WTC11 (cell line): ENCODE measurements around the gene FANCC. TPM values are rescaled to one million over a fixed set of nuclear protein-coding genes. Genes with fewer than 3 reads are reported as not detected.

ENCODE experiments used
- ATAC-seq: fragments of 200-7000 bp; cut with Tn5 transposase; 2 replicates; pipeline ENCODE4 v1.10.0; 2021; ENCODE audit warnings: mild to moderate bottlenecking, moderate library complexity
- CTCF ChIA-PET: fragments of 300-600 bp; sonication (Branson Sonifier 250); formaldehyde crosslinking; loops from one replicate; lab custom pipeline; 2021; ENCODE audit warnings: antibody characterized with exemption; lab: Charles Lee
- POLR2A ChIA-PET: fragments of 350-600 bp; sonication (Branson Sonifier 250); formaldehyde crosslinking; loops from one replicate; lab custom pipeline; 2021; ENCODE audit warnings: antibody characterized with exemption; lab: Charles Lee
- DNase-seq: peaks from one replicate; pipeline ENCODE4 v3.0.0; 2021; ENCODE audit warnings: low spot score
- H3K27ac Mint-ChIP-seq: 2 replicates; pipeline ENCODE4 v1.8.0; 2021; ENCODE audit warnings: mixed read lengths
- H3K27me3 Mint-ChIP-seq: 2 replicates; pipeline ENCODE4 v1.8.0; 2021; ENCODE audit warnings: low read depth, mild to moderate bottlenecking, moderate library complexity, mixed read lengths
- H3K36me3 Mint-ChIP-seq: 2 replicates; pipeline ENCODE4 v1.8.0; 2021; ENCODE audit warnings: mixed read lengths
- H3K4me1 Mint-ChIP-seq: 2 replicates; pipeline ENCODE4 v1.8.0; 2022; ENCODE audit warnings: mixed read lengths
- H3K4me3 Mint-ChIP-seq: 2 replicates; pipeline ENCODE4 v1.8.0; 2021; ENCODE audit warnings: mild to moderate bottlenecking, moderate library complexity, mixed read lengths
- H3K9me3 Mint-ChIP-seq: 2 replicates; pipeline ENCODE4 v1.8.0; 2021; ENCODE audit warnings: mixed read lengths
- FOXK1 ChIP-seq: sonication (generic); formaldehyde crosslinking; IDR thresholded peaks from 2 replicates; pipeline ENCODE4 v1.8.0; 2022; ENCODE audit warnings: mild to moderate bottlenecking, moderate library complexity, missing genetic modification reagents
- GABPB1 ChIP-seq: sonication (generic); formaldehyde crosslinking; IDR thresholded peaks from 2 replicates; pipeline ENCODE4 v1.8.1; 2023; ENCODE audit warnings: mild to moderate bottlenecking, missing genetic modification reagents
- JAZF1 ChIP-seq: fragments of 250-450 bp; sonication (Bioruptor Pico); IDR thresholded peaks from 2 replicates; pipeline ENCODE4 v1.9.0; 2021; ENCODE audit warnings: moderate library complexity, mild to moderate bottlenecking, inconsistent platforms
- JUN ChIP-seq: sonication (generic); formaldehyde crosslinking; IDR thresholded peaks from 2 replicates; pipeline ENCODE4 v1.8.0; 2023; ENCODE audit warnings: mild to moderate bottlenecking, missing genetic modification reagents
- NR2C2 ChIP-seq: sonication (generic); formaldehyde crosslinking; IDR thresholded peaks from 2 replicates; pipeline ENCODE4 v1.8.0; 2022; ENCODE audit warnings: mild to moderate bottlenecking, missing genetic modification reagents
- TEAD1 ChIP-seq: sonication (generic); formaldehyde crosslinking; IDR thresholded peaks from 2 replicates; pipeline ENCODE4 v1.8.0; 2022; ENCODE audit warnings: mild to moderate bottlenecking, missing genetic modification reagents
- TEAD4 ChIP-seq: sonication (generic); formaldehyde crosslinking; IDR thresholded peaks from 2 replicates; pipeline ENCODE4 v1.8.0; 2022; ENCODE audit warnings: mild to moderate bottlenecking, missing genetic modification reagents
- TP53 ChIP-seq: sonication (generic); formaldehyde crosslinking; IDR thresholded peaks from 2 replicates; pipeline ENCODE4 v1.8.1; 2023; ENCODE audit warnings: mild to moderate bottlenecking, missing genetic modification reagents
- ZBTB21 ChIP-seq: sonication (generic); formaldehyde crosslinking; IDR thresholded peaks from 2 replicates; pipeline ENCODE4 v1.8.1; 2023; ENCODE audit warnings: mild to moderate bottlenecking, missing genetic modification reagents, borderline replicate concordance
- ZNF121 ChIP-seq: sonication (generic); formaldehyde crosslinking; IDR thresholded peaks from 2 replicates; pipeline ENCODE4 v1.8.0; 2023; ENCODE audit warnings: missing genetic modification reagents
- ZNF671 ChIP-seq: fragments of 250-450 bp; sonication (Bioruptor Pico); IDR thresholded peaks from 2 replicates; pipeline ENCODE4 v1.8.0; 2021; ENCODE audit warnings: mild to moderate bottlenecking
- total RNA-seq: library from RNA; stranded (reverse); gene quantifications from 3 replicates; pipeline ENCODE4 v1.2.3, GENCODE V29; 2021
- TF ChIP-seq, protein P1 (sequence below): sonication (generic); formaldehyde crosslinking; IDR thresholded peaks from 2 replicates; pipeline ENCODE4 v1.8.0; 2023; ENCODE audit warnings: mild to moderate bottlenecking, missing genetic modification reagents
- TF ChIP-seq, protein P2 (sequence below): sonication (generic); formaldehyde crosslinking; IDR thresholded peaks from 2 replicates; pipeline ENCODE4 v1.8.1; 2022; ENCODE audit warnings: missing genetic modification reagents, borderline replicate concordance
- TF ChIP-seq, protein P3 (sequence below): sonication (generic); formaldehyde crosslinking; IDR thresholded peaks from 2 replicates; pipeline ENCODE4 v1.8.1; 2023; ENCODE audit warnings: mild to moderate bottlenecking, missing genetic modification reagents
- TF ChIP-seq, protein P4 (sequence below): sonication (generic); formaldehyde crosslinking; IDR thresholded peaks from 2 replicates; pipeline ENCODE4 v1.8.0; 2023; ENCODE audit warnings: missing genetic modification reagents
- TF ChIP-seq, protein P5 (sequence below): sonication (generic); formaldehyde crosslinking; IDR thresholded peaks from 2 replicates; pipeline ENCODE4 v1.8.1; 2022; ENCODE audit warnings: low read depth, mild to moderate bottlenecking, moderate library complexity, missing genetic modification reagents, borderline replicate concordance
- TF ChIP-seq, protein P6 (sequence below): sonication (generic); formaldehyde crosslinking; conservative IDR thresholded peaks from 2 replicates; pipeline ENCODE4 v1.8.1; 2023; ENCODE audit warnings: mild to moderate bottlenecking, low read depth, missing genetic modification reagents, moderate library complexity
- TF ChIP-seq, protein P7 (sequence below): fragments of 250-450 bp; sonication (Bioruptor Pico); IDR thresholded peaks from 2 replicates; pipeline ENCODE4 v1.9.0; 2021; ENCODE audit warnings: mild to moderate bottlenecking
- TF ChIP-seq, protein P8 (sequence below): fragments of 250-450 bp; sonication (Bioruptor Pico); IDR thresholded peaks from 2 replicates; pipeline ENCODE4 v1.9.0; 2021; ENCODE audit warnings: mild to moderate bottlenecking

The FANCC gene
- total RNA-seq, 1 experiment from 2014 or later, result 10.9 TPM

DNA sequence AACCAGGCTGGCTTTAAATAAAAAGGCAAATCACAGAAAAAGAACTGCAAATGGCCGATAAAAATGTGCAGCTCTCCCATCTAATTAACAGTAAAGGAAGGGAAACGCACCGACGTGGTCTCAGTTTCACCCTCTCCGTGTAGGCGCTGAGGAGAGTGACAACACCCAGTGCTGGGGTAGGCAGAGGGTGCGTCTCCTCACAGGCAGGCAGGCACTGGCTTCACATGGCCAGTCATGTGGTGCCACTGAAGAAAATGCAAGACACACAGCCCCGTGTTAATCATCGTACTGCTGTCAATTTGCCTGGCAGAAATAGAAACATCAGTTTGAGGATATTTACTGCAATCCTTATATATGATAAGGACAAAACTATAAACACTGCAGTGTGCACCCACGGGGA is 178.4 kb downstream of the FANCC start (continued):
- TF ChIP-seq, protein P1, sequence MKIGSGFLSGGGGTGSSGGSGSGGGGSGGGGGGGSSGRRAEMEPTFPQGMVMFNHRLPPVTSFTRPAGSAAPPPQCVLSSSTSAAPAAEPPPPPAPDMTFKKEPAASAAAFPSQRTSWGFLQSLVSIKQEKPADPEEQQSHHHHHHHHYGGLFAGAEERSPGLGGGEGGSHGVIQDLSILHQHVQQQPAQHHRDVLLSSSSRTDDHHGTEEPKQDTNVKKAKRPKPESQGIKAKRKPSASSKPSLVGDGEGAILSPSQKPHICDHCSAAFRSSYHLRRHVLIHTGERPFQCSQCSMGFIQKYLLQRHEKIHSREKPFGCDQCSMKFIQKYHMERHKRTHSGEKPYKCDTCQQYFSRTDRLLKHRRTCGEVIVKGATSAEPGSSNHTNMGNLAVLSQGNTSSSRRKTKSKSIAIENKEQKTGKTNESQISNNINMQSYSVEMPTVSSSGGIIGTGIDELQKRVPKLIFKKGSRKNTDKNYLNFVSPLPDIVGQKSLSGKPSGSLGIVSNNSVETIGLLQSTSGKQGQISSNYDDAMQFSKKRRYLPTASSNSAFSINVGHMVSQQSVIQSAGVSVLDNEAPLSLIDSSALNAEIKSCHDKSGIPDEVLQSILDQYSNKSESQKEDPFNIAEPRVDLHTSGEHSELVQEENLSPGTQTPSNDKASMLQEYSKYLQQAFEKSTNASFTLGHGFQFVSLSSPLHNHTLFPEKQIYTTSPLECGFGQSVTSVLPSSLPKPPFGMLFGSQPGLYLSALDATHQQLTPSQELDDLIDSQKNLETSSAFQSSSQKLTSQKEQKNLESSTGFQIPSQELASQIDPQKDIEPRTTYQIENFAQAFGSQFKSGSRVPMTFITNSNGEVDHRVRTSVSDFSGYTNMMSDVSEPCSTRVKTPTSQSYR (CRISPR knock-in tag), result no peak
- TF ChIP-seq TEAD4 (CRISPR knock-in tag), result no peak
- no peak for TF ChIP-seq ZBTB21
- TF ChIP-seq TEAD1, result no peak
- no peak for TF ChIP-seq JAZF1 (CRISPR knock-in tag)
- TF ChIP-seq FOXK1 (CRISPR knock-in tag), result no peak
- no peak for TF ChIP-seq JUN (CRISPR knock-in tag)
- TF ChIP-seq, all 79 proteins: peak for 0

DNA sequence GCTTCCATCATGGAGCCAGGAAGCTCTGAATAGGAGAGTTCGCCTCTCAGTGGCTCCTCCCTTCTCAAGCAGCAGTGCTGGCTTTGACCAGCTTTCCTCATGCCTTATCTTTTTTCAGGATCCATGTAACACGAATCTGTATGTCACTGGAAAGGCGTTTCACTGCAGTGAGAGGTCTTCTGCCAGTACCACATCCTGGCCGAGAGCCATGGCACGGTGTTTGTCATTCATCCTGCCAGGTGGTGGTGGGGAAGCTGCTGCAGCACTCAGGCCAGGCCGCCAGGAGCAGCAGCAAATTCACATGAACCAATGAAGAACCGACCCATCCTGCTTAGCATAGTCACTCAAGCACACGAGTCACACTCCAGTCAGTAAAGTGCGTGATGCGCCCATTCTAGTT is 179.0 kb downstream of the FANCC start:
- H3K36me3 Mint-ChIP-seq, result no peaks in the 10 kb centered on the region
- no peaks in the 10 kb centered on the region for H3K27me3 Mint-ChIP-seq
- TF ChIP-seq, protein P2, sequence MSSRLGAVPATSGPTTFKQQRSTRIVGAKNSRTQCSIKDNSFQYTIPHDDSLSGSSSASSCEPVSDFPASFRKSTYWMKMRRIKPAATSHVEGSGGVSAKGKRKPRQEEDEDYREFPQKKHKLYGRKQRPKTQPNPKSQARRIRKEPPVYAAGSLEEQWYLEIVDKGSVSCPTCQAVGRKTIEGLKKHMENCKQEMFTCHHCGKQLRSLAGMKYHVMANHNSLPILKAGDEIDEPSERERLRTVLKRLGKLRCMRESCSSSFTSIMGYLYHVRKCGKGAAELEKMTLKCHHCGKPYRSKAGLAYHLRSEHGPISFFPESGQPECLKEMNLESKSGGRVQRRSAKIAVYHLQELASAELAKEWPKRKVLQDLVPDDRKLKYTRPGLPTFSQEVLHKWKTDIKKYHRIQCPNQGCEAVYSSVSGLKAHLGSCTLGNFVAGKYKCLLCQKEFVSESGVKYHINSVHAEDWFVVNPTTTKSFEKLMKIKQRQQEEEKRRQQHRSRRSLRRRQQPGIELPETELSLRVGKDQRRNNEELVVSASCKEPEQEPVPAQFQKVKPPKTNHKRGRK, result no peak
- TF ChIP-seq, protein P3, sequence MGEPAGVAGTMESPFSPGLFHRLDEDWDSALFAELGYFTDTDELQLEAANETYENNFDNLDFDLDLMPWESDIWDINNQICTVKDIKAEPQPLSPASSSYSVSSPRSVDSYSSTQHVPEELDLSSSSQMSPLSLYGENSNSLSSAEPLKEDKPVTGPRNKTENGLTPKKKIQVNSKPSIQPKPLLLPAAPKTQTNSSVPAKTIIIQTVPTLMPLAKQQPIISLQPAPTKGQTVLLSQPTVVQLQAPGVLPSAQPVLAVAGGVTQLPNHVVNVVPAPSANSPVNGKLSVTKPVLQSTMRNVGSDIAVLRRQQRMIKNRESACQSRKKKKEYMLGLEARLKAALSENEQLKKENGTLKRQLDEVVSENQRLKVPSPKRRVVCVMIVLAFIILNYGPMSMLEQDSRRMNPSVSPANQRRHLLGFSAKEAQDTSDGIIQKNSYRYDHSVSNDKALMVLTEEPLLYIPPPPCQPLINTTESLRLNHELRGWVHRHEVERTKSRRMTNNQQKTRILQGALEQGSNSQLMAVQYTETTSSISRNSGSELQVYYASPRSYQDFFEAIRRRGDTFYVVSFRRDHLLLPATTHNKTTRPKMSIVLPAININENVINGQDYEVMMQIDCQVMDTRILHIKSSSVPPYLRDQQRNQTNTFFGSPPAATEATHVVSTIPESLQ (CRISPR knock-in tag), result no peak
- TF ChIP-seq, protein P4, sequence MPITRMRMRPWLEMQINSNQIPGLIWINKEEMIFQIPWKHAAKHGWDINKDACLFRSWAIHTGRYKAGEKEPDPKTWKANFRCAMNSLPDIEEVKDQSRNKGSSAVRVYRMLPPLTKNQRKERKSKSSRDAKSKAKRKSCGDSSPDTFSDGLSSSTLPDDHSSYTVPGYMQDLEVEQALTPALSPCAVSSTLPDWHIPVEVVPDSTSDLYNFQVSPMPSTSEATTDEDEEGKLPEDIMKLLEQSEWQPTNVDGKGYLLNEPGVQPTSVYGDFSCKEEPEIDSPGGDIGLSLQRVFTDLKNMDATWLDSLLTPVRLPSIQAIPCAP (CRISPR knock-in tag), result no peak
- no peak for TF ChIP-seq TP53 (CRISPR knock-in tag)
- no peak for TF ChIP-seq NR2C2 (CRISPR knock-in tag)
- ChIA-PET CTCF (interaction anchor here (0.8 to 3.9 kb wide), 5 partner anchors 11 to 469 kb away, joined by 3 to 26 read pairs (median 4); no protein-coding TSS in a partner anchor), POLR2A (no interaction called here)
- no peak overlapping the region for H3K4me3 Mint-ChIP-seq
- peak; percentile 60 for DNase-seq
- H3K4me1 Mint-ChIP-seq, result peaks cover 25% of the 10 kb centered on the region
- ATAC-seq, result peak; percentile 92
- no peak overlapping the region for H3K27ac Mint-ChIP-seq
- no peaks in the 10 kb centered on the region for H3K9me3 Mint-ChIP-seq

DNA sequence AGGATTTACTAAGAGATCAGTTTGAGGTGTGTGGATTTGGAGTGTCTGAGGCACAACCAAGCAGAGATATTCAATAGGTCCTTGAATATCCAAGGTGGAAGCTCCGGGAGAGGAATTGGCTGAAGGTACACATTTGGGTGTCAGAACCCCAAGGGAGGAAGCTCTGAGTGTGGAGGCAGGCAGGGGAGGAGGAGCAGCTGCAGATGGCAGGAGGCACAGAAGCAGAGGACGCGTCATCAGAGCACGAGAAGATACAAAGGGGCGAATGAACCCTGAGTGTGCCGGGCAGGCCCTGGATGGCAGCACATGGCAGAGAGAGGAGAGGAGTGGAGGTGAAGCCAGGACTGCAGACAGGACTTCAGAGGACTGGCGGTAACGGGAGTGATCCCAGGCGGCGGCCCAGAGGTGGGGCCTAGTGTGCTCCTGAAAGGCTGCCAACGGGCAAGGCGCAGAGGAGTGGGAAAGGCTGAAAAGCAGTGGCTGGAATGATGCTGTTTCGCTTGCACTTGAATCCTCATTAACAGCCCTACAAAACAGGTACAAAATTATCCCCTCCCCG is 179.8 kb downstream of the FANCC start:
- ChIA-PET POLR2A (no interaction called here), CTCF (interaction anchor here (1.1 to 3.9 kb wide), 5 partner anchors 10 to 468 kb away, joined by 4 to 26 read pairs (median 4); no protein-coding TSS in a partner anchor)
- no peaks in the 10 kb centered on the region for H3K36me3 Mint-ChIP-seq
- no peak overlapping the region for H3K4me3 Mint-ChIP-seq
- H3K4me1 Mint-ChIP-seq, result peaks cover 25% of the 10 kb centered on the region
- H3K27me3 Mint-ChIP-seq, result no peaks in the 10 kb centered on the region
- DNase-seq (no peak), ATAC-seq (no peak)
- peak overlapping the region; percentile 41; the same call in 1 of the 2 replicates for H3K27ac Mint-ChIP-seq
- H3K9me3 Mint-ChIP-seq, result no peaks in the 10 kb centered on the region
- TF ChIP-seq ZNF671 (CRISPR knock-in tag), result no peak
- no peak for TF ChIP-seq ZNF121 (CRISPR knock-in tag)
- TF ChIP-seq FOXK1 (CRISPR knock-in tag), result no peak
- TF ChIP-seq, protein P5, sequence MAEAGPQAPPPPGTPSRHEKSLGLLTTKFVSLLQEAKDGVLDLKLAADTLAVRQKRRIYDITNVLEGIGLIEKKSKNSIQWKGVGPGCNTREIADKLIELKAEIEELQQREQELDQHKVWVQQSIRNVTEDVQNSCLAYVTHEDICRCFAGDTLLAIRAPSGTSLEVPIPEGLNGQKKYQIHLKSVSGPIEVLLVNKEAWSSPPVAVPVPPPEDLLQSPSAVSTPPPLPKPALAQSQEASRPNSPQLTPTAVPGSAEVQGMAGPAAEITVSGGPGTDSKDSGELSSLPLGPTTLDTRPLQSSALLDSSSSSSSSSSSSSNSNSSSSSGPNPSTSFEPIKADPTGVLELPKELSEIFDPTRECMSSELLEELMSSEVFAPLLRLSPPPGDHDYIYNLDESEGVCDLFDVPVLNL (CRISPR knock-in tag), result no peak
- TF ChIP-seq GABPB1 (CRISPR knock-in tag), result no peak
- TF ChIP-seq, protein P6, sequence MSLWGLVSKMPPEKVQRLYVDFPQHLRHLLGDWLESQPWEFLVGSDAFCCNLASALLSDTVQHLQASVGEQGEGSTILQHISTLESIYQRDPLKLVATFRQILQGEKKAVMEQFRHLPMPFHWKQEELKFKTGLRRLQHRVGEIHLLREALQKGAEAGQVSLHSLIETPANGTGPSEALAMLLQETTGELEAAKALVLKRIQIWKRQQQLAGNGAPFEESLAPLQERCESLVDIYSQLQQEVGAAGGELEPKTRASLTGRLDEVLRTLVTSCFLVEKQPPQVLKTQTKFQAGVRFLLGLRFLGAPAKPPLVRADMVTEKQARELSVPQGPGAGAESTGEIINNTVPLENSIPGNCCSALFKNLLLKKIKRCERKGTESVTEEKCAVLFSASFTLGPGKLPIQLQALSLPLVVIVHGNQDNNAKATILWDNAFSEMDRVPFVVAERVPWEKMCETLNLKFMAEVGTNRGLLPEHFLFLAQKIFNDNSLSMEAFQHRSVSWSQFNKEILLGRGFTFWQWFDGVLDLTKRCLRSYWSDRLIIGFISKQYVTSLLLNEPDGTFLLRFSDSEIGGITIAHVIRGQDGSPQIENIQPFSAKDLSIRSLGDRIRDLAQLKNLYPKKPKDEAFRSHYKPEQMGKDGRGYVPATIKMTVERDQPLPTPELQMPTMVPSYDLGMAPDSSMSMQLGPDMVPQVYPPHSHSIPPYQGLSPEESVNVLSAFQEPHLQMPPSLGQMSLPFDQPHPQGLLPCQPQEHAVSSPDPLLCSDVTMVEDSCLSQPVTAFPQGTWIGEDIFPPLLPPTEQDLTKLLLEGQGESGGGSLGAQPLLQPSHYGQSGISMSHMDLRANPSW (CRISPR knock-in tag), result no peak
- TF ChIP-seq, protein P7, sequence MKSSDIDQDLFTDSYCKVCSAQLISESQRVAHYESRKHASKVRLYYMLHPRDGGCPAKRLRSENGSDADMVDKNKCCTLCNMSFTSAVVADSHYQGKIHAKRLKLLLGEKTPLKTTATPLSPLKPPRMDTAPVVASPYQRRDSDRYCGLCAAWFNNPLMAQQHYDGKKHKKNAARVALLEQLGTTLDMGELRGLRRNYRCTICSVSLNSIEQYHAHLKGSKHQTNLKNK (CRISPR knock-in tag), result no peak
- TF ChIP-seq, protein P8, sequence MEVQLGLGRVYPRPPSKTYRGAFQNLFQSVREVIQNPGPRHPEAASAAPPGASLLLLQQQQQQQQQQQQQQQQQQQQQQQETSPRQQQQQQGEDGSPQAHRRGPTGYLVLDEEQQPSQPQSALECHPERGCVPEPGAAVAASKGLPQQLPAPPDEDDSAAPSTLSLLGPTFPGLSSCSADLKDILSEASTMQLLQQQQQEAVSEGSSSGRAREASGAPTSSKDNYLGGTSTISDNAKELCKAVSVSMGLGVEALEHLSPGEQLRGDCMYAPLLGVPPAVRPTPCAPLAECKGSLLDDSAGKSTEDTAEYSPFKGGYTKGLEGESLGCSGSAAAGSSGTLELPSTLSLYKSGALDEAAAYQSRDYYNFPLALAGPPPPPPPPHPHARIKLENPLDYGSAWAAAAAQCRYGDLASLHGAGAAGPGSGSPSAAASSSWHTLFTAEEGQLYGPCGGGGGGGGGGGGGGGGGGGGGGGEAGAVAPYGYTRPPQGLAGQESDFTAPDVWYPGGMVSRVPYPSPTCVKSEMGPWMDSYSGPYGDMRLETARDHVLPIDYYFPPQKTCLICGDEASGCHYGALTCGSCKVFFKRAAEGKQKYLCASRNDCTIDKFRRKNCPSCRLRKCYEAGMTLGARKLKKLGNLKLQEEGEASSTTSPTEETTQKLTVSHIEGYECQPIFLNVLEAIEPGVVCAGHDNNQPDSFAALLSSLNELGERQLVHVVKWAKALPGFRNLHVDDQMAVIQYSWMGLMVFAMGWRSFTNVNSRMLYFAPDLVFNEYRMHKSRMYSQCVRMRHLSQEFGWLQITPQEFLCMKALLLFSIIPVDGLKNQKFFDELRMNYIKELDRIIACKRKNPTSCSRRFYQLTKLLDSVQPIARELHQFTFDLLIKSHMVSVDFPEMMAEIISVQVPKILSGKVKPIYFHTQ (CRISPR knock-in tag), result no peak
